ENCODE measurements around the gene EPC2. TPM values are rescaled to one million over a fixed set of nuclear protein-coding genes. Genes with fewer than 3 reads are reported as not detected.

The EPC2 gene
- total and polyA plus RNA-seq, 2 experiments from 2014 or later: 6.3 to 27.0 TPM

GRCh38 chr2:148622366-148622765, 22.2 kb upstream of the EPC2 start:
- H3K27ac ChIP-seq (ENCODE audit: low read depth): no peak overlapping the region
- no peak for DNase-seq (ENCODE audit: low spot score)
- H3K9me2 ChIP-seq (ENCODE audit: insufficient read depth): 0 out of 2 replicates have a peak, but pooled peaks cover 7% of the 10 kb centered on the region
- no peak overlapping the region for H3K27ac Mint-ChIP-seq
- no peaks in the 10 kb centered on the region for H3K36me3 Mint-ChIP-seq (ENCODE audit: low read depth)
- no peaks in the 10 kb centered on the region for H4K20me1 ChIP-seq (replicated peaks; ENCODE audit: insufficient read depth)
- no peaks in the 10 kb centered on the region for H3K79me2 ChIP-seq (replicated peaks; ENCODE audit: insufficient read depth)
- H3F3A ChIP-seq (replicated peaks; ENCODE audit: low read depth): no peaks in the 10 kb centered on the region
- H3K9me3 Mint-ChIP-seq: no peaks in the 10 kb centered on the region
- H3K4me3 Mint-ChIP-seq: no peak overlapping the region
- H3K27me3 Mint-ChIP-seq (ENCODE audit: insufficient read depth, low read depth, poor library complexity): no peaks in the 10 kb centered on the region
- no peak overlapping the region for H3K4me3 ChIP-seq
- TF ChIP-seq POLR2AphosphoS5 (IDR thresholded peaks at IDR 0.05; ENCODE audit: low read depth) (no peak), STAT1 (IDR thresholded peaks at IDR 0.05; ENCODE audit: unreplicated experiment) (no peak), ZNF331 (CRISPR knock-in tag; IDR thresholded peaks at IDR 0.05; ENCODE audit: low read depth) (no peak), ZNF462 (CRISPR knock-in tag; IDR thresholded peaks at IDR 0.05) (no peak), CTCF (conservative IDR thresholded peaks at IDR 0.05; ENCODE audit: low read depth in 2 of 2) (no peak)
- no peaks in the 10 kb centered on the region for H3K36me3 ChIP-seq (ENCODE audit: insufficient read depth)
- H3K4me1 ChIP-seq (ENCODE audit: insufficient read depth): peaks cover 3% of the 10 kb centered on the region; the same call in 1 of the 2 replicates
- no peaks in the 10 kb centered on the region for H3K27me3 ChIP-seq (ENCODE audit: insufficient read depth)
- no peaks in the 10 kb centered on the region for H3K4me1 Mint-ChIP-seq
- no peak overlapping the region for H3K4me2 ChIP-seq
- H2AFZ ChIP-seq: no peak overlapping the region
- ATAC-seq: no peak

All from GM23338 (cell line).